ENCODE measurements around the gene MAP1B. TPM values are rescaled to one million over a fixed set of nuclear protein-coding genes. Genes with fewer than 3 reads are reported as not detected.

Gene MAP1B
- total and polyA plus RNA-seq, 2 donors from 2014 or later = 3.6 to 57.0 TPM

- Histone ChIP-seq H3K4me3 (ENCODE audit: low read length in 3 of 3) (no peak overlapping the region), H3K36me3 (ENCODE audit: control insufficient read depth in 2 of 3, insufficient read depth in 3 of 3, low read length in 3 of 3) (no peaks in the 10 kb centered on the region), H3K9me3 (ENCODE audit: control insufficient read depth in 2 of 3, insufficient read depth in 1 of 3, low read length in 3 of 3) (no peaks in the 10 kb centered on the region), H3K27me3 (ENCODE audit: control insufficient read depth, insufficient read depth, low read length) (no peaks in the 10 kb centered on the region), H3K27ac (ENCODE audit: low read depth in 2 of 2, low read length in 2 of 2) (no peak overlapping the region), H3K4me1 (ENCODE audit: control insufficient read depth in 2 of 3, insufficient read depth in 2 of 3, low read depth in 1 of 3, low read length in 3 of 3) (no peaks in the 10 kb centered on the region), H3K9ac (ENCODE audit: low read length in 3 of 3) (no peak overlapping the region)
- intact Hi-C loops (cut with DNase I) = no loop called here
- FAIRE-seq (no peak), DNase-seq (no peak)
- TF ChIP-seq CTCF (IDR thresholded peaks at IDR 0.05; ENCODE audit: borderline replicate concordance, extremely low read depth, insufficient read depth) = no peak
Observed at GRCh38 chr5:72122602-72123001, 15.3 kb downstream of the MAP1B start.

GRCh38 chr5:72123764-72124376 is 16.6 kb downstream of the MAP1B start:
- DNase-seq (no peak), FAIRE-seq (no peak)
- H3K9me3 ChIP-seq (ENCODE audit: control insufficient read depth in 2 of 3, insufficient read depth in 1 of 3, low read length in 3 of 3) = no peaks in the 10 kb centered on the region
- no peak overlapping the region for H3K27ac ChIP-seq (ENCODE audit: low read depth in 2 of 2, low read length in 2 of 2)
- intact Hi-C loops (cut with DNase I) = no loop called here
- H3K27me3 ChIP-seq (ENCODE audit: control insufficient read depth, insufficient read depth, low read length) = no peaks in the 10 kb centered on the region
- no peak overlapping the region for H3K9ac ChIP-seq (ENCODE audit: low read length in 3 of 3)
- H3K4me3 ChIP-seq (ENCODE audit: low read length in 3 of 3) = no peak overlapping the region
- no peaks in the 10 kb centered on the region for H3K36me3 ChIP-seq (ENCODE audit: control insufficient read depth in 2 of 3, insufficient read depth in 3 of 3, low read length in 3 of 3)
- TF ChIP-seq CTCF (IDR thresholded peaks at IDR 0.05; ENCODE audit: borderline replicate concordance, extremely low read depth, insufficient read depth) = no peak
- no peaks in the 10 kb centered on the region for H3K4me1 ChIP-seq (ENCODE audit: control insufficient read depth in 2 of 3, insufficient read depth in 2 of 3, low read depth in 1 of 3, low read length in 3 of 3)

GRCh38 chr5:72125271-72125940 is 18.1 kb downstream of the MAP1B start:
- FAIRE-seq (no peak), DNase-seq (no peak)
- Histone ChIP-seq H3K4me1 (ENCODE audit: control insufficient read depth in 2 of 3, insufficient read depth in 2 of 3, low read depth in 1 of 3, low read length in 3 of 3) (no peaks in the 10 kb centered on the region), H3K9me3 (ENCODE audit: control insufficient read depth in 2 of 3, insufficient read depth in 1 of 3, low read length in 3 of 3) (no peaks in the 10 kb centered on the region), H3K4me3 (ENCODE audit: low read length in 3 of 3) (no peak overlapping the region), H3K9ac (ENCODE audit: low read length in 3 of 3) (no peak overlapping the region), H3K36me3 (ENCODE audit: control insufficient read depth in 2 of 3, insufficient read depth in 3 of 3, low read length in 3 of 3) (no peaks in the 10 kb centered on the region), H3K27me3 (ENCODE audit: control insufficient read depth, insufficient read depth, low read length) (no peaks in the 10 kb centered on the region), H3K27ac (ENCODE audit: low read depth in 2 of 2, low read length in 2 of 2) (no peak overlapping the region)
- TF ChIP-seq CTCF (IDR thresholded peaks at IDR 0.05; ENCODE audit: borderline replicate concordance, extremely low read depth, insufficient read depth) = no peak
- intact Hi-C loops (cut with DNase I) = no loop called here

All from kidney (tissue), 14 donors.